Effector memory CD8-positive, alpha-beta T cell (primary cell): ENCODE measurements around the gene SNRNP200.
"Not testable (repeated sequence)": the region's sequence is repeated elsewhere in the genome, so short reads cannot be mapped to it uniquely, and the experiment has no call there.

ENCODE experiments used
- ATAC-seq: fragments of 150-1000 bp; cut with Tn5 transposase; replicated peaks from 2 replicates; pipeline ENCODE4 v1.10.0; 2021; ENCODE audit warnings: mild to moderate bottlenecking, moderate library complexity
- DNase-seq, 3 experiments: peaks; one replicate each; pipeline ENCODE4 v3.0.0; 2021
- H3K27ac Mint-ChIP-seq, 2 donors: one replicate each; pipeline ENCODE4 v1.8.0; 2022; ENCODE audit warnings: mild to moderate bottlenecking in 2 of 2, mixed read lengths in 2 of 2, moderate library complexity in 2 of 2
- H3K27me3 Mint-ChIP-seq, 2 donors: one replicate each; pipeline ENCODE4 v1.8.0; 2022; ENCODE audit warnings: mixed read lengths in 2 of 2
- H3K36me3 Mint-ChIP-seq: one replicate; pipeline ENCODE4 v1.8.0; 2022; ENCODE audit warnings: mild to moderate bottlenecking, moderate library complexity, mixed read lengths; ENCODE audit not compliant: insufficient read depth
- H3K4me1 Mint-ChIP-seq, 2 donors: one replicate each; pipeline ENCODE4 v1.8.0; 2022; ENCODE audit warnings: low read depth in 2 of 2, mixed read lengths in 2 of 2
- H3K4me3 Mint-ChIP-seq, 2 donors: one replicate each; pipeline ENCODE4 v1.8.0; 2022; ENCODE audit warnings: mild to moderate bottlenecking in 2 of 2, mixed read lengths in 2 of 2, moderate library complexity in 2 of 2
- H3K9me3 Mint-ChIP-seq, 2 donors: one replicate each; pipeline ENCODE4 v1.8.0; 2022; ENCODE audit warnings: mixed read lengths in 2 of 2

SNRNP200 gene

DNA sequence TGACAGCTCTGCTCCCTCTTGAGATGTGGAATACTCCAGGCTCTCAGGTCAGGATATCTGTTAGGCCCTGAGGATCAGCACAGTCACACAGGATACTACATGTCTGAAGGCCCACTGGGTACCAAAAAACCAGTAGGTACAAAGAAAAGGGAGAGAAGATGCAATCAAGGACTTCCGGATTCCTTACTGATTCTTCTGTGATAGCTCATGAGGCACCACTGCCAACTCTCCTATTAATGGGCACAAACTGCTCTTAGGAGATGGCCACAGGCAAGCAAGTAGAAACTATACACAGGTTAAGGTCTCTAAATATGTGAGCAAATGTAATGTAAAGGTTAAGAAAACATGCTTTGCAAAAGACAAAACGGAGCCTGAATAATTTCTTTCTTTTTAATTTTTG is 43.0 kb downstream of the SNRNP200 start:
- ATAC-seq: no peak
- Mint-ChIP-seq H3K4me1 (peaks cover 35 to 57% of the 10 kb centered on the region in 2 donors), H3K27ac (no peak overlapping the region), H3K4me3 (no peak overlapping the region), H3K9me3 (no peaks in the 10 kb centered on the region), H3K27me3 (no peaks in the 10 kb centered on the region), H3K36me3 (peaks cover 48% of the 10 kb centered on the region)
- no peak for DNase-seq

DNA sequence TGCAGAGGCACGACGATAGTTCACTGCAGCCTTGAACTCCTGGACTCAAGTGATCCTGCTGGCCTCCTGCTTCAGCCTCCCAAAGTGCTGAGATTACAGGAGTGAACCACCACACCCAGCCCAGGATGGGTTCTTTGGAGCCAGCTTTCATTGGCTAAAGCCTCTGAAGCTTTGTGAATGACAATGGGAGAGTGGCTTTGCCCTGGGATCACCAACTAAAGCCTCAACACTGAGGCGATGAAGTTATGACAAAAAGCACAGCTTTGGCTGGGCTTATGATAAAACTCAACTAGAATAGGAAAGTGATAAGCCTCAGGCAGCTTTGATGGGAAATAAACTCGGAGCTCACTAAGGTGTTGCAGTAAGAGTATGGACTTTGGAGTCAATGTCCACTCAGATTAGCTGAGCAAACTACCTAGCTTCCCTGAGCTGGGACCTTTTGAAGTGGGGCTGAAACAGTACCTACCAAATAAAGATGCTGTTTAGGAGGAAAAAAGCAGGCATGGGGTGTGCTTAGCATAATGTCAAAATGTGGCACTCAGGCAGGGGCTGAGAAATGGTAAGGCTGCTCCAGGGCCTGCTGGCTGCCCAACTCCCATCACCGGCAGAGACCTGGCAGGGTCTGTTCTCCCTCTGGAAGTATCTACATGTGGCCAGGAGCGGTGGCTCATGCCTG is 43.9 kb downstream of the SNRNP200 start:
- H3K9me3 Mint-ChIP-seq: no peaks in the 10 kb centered on the region
- H3K4me3 Mint-ChIP-seq: no peak overlapping the region
- H3K4me1 Mint-ChIP-seq: peaks cover 35 to 56% of the 10 kb centered on the region in 2 donors
- H3K36me3 Mint-ChIP-seq: peaks cover 51% of the 10 kb centered on the region
- ATAC-seq (no peak), DNase-seq (no peak)
- peak overlapping the region in 1 of 2 donors; percentile 87 for H3K27ac Mint-ChIP-seq
- no peaks in the 10 kb centered on the region for H3K27me3 Mint-ChIP-seq

DNA sequence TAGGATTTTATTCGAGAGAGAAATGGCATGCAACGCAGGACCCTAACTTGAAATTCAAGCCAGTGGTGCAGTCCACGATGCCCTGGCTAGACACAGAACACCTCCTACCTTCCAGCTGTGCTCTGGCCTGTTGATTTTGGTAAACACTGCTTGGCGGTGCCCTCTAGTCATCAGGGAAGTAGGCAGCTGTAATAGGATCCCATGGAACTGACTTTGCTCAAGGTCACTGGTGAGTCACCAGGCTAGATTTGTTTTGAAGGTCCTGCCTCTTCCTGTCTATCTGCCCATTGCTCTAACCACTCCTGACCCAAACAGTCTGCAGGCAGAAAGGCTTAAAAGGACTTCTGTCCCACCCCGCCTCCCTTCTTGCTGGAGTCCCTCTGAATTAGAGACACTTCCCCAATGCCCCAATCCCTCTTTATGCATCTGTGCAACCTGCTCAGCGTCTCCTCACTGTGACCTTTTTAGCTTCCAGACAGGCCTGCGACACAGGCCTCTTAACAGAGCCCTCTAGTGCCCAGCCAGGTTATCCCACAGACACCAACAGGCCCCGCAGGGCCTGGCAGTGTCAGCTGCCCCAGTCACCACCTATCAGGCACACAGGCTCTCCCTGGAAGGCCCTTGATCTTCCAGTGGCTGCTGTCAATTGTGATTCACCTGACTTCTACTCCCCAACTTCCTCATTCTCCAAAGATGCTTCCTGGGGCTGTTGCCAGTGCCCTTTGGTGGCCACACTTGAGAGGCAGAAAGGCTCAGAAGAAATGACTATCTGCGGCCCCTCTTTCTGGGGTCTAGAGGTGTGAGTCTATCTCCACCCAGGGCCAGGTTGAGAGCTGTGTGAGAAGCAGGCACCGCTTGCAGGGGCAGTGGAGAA is 44.7 kb downstream of the SNRNP200 start:
- Mint-ChIP-seq H3K27ac (peak overlapping the region; percentile 72 to 87), H3K27me3 (no peaks in the 10 kb centered on the region), H3K36me3 (peaks cover 55% of the 10 kb centered on the region), H3K4me1 (peaks cover 33 to 53% of the 10 kb centered on the region in 2 donors), H3K9me3 (no peaks in the 10 kb centered on the region), H3K4me3 (no peak overlapping the region)
- peak; percentile 14 for ATAC-seq
- no peak for DNase-seq

DNA sequence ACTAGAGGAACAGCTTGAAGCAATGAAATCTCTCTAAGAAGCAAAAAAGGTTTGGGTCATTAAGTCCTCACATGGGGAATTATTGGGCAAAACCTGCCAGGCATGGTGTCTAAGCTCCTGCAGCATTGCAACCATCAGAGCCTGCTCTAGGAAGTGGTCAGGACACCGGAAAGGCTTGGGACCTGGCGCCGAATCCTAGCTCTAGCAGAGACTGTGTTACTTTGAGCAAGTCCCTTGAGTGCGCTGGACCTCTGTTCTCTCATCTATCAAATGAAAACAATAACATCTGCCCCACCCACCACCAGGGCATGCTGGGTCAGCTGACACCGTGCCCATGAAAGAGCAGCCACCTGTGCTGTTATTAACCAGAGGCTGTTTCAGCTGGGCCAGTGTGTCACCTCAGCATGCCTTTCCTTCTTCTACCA is 45.8 kb downstream of the SNRNP200 start:
- no peak for ATAC-seq
- peak overlapping the region in 1 of 2 donors; percentile 87 for H3K27ac Mint-ChIP-seq
- H3K4me1 Mint-ChIP-seq: peaks cover 28 to 51% of the 10 kb centered on the region in 2 donors
- peaks cover 63% of the 10 kb centered on the region for H3K36me3 Mint-ChIP-seq
- no peaks in the 10 kb centered on the region for H3K9me3 Mint-ChIP-seq
- DNase-seq: no peak
- H3K4me3 Mint-ChIP-seq: no peak overlapping the region
- no peaks in the 10 kb centered on the region for H3K27me3 Mint-ChIP-seq

DNA sequence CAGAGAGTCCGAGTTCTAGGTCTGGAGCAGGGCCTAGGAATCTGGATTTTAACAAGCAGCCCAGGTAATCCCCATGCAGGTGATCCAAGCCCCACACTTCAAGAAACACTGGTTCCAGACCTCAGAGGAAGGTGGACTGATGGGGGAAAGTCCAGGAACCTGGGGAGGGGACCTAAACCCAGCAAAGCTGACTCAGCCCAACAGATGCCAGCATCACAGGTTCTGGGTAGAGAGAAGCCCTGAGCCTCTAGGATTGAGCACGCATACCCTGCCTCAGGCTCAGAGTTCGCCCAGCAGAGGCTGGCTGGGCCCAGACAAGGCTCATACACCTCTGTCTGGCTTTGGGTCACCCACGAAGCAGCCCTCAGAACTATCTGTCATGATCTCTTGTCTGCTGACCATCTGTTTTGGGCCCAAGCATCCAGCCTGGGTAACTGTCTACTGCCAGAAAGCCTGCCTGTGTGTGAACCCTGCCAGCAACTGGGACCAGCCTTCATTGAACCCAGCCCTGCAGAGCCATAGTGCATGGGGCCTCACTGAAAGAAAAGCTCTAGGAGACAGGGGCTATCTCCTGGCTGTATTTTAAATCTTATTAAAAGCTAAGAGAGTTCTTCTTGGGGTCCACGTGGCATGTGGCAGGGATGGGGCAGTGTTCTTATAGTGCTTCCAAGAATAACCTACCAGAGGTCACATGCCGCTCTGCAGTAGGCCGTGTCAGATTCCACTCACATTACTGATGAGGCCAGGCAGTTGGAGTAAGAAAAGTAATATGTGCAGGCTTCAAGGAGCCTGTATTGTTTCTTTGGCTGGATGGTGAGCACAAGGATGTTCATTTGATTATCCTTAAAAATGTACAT is 47.0 kb downstream of the SNRNP200 start:
- DNase-seq (no peak), ATAC-seq (no peak)
- Mint-ChIP-seq H3K4me3 (no peak overlapping the region), H3K27ac (peak overlapping the region; percentile 60 to 87), H3K27me3 (no peaks in the 10 kb centered on the region), H3K9me3 (no peaks in the 10 kb centered on the region), H3K4me1 (peaks cover 18 to 40% of the 10 kb centered on the region in 2 donors), H3K36me3 (peaks cover 71% of the 10 kb centered on the region)

- Mint-ChIP-seq H3K36me3 (peaks cover 71% of the 10 kb centered on the region), H3K27ac (peak overlapping the region; percentile 38 to 60), H3K4me1 (peaks cover 18 to 39% of the 10 kb centered on the region in 2 donors)
- not testable (repeated sequence) for H3K4me3 Mint-ChIP-seq, ATAC-seq, DNase-seq, H3K27me3 Mint-ChIP-seq, H3K9me3 Mint-ChIP-seq
Observed at GRCh38 chr2:96257744-96258143, 47.6 kb downstream of the SNRNP200 start.

DNA sequence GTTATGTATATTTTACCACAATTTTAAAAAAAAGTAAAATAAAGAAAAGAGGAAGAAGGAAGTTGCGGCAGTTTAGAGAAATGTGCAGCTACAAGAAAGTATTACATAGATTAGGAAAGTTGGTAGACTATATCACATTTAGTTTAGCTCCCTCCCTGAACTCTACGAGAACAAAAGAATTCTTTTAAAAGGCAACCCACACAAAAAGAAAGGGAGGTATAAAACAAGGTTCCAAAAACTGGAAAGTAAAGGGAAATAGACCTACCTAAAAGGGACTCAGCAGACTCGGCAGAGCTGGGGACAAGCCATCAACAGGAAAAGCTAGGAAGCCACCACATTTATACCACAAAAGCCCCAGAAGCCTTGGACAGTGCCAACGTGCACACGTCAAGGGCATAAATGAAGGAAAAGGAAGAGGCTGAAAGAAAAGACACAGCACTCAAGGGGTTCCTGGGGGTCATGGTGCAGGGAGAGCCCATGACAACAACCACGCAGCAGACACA is 48.7 kb downstream of the SNRNP200 start:
- peak overlapping the region; percentile 70 to 85 for H3K27ac Mint-ChIP-seq
- no peak overlapping the region for H3K4me3 Mint-ChIP-seq
- H3K4me1 Mint-ChIP-seq: peaks cover 18 to 34% of the 10 kb centered on the region in 2 donors
- no peak for ATAC-seq
- no peaks in the 10 kb centered on the region for H3K27me3 Mint-ChIP-seq
- no peak for DNase-seq
- H3K9me3 Mint-ChIP-seq: no peaks in the 10 kb centered on the region
- H3K36me3 Mint-ChIP-seq: peaks cover 72% of the 10 kb centered on the region

DNA sequence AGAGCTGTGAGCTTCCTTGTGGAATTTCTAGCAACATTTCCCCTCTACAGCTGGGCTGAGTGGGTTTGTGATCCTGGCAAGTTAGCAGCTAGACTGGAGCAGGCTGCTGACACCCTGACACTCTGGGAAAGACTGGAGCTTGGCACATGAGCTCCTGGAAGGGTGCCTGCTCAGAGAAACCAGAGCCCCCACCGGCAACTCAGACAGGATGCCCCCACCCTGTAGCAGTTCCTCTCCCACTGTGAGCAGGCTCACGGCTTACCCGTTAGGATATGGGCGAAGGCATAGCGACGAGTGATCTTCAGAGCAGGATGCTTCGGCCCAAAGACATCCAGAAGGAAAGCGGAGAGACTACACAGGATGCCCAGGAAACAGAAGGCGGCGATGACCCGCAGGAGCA is 50.8 kb downstream of the SNRNP200 start:
- Mint-ChIP-seq H3K36me3 (peaks cover 70% of the 10 kb centered on the region), H3K27me3 (no peaks in the 10 kb centered on the region), H3K4me3 (no peak overlapping the region), H3K4me1 (peaks cover 14 to 26% of the 10 kb centered on the region in 2 donors), H3K27ac (peak overlapping the region in 1 of 2 donors; percentile 4), H3K9me3 (no peaks in the 10 kb centered on the region)
- no peak for DNase-seq
- ATAC-seq: no peak

GRCh38 chr2:96253006-96253405 is 52.3 kb downstream of the SNRNP200 start:
- H3K4me3 Mint-ChIP-seq: no peak overlapping the region
- H3K36me3 Mint-ChIP-seq: peaks cover 66% of the 10 kb centered on the region
- H3K27ac Mint-ChIP-seq: peak overlapping the region; percentile 54 to 57
- peaks cover 13 to 19% of the 10 kb centered on the region in 2 donors for H3K4me1 Mint-ChIP-seq
- no peaks in the 10 kb centered on the region for H3K27me3 Mint-ChIP-seq
- no peaks in the 10 kb centered on the region for H3K9me3 Mint-ChIP-seq
- DNase-seq (no peak), ATAC-seq (no peak)

DNA sequence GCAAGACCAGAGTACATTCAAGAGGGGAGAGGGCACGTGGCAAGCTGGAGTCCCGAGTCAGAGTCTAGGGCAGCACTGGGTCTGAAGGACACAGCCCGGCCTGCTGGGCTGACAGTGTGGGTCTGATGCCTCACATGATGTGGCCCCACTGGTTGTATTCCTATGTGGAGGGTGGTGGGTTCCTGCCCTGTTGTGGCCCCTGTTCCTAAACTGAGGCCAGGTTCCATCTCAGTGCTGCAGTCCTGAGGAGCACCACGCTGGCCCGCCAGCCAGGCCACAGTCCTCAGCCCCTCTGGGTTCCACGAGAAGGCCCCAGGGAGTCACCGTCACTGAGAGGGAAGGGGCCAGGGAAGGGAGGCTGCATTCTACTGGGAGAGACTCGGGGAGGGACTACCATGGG is 52.8 kb downstream of the SNRNP200 start:
- Mint-ChIP-seq H3K4me3 (no peak overlapping the region), H3K4me1 (peaks cover 13 to 15% of the 10 kb centered on the region in 2 donors), H3K9me3 (no peaks in the 10 kb centered on the region), H3K27ac (peak overlapping the region; percentile 35 to 57), H3K36me3 (peaks cover 63% of the 10 kb centered on the region), H3K27me3 (no peaks in the 10 kb centered on the region)
- DNase-seq: no peak
- ATAC-seq: no peak

DNA sequence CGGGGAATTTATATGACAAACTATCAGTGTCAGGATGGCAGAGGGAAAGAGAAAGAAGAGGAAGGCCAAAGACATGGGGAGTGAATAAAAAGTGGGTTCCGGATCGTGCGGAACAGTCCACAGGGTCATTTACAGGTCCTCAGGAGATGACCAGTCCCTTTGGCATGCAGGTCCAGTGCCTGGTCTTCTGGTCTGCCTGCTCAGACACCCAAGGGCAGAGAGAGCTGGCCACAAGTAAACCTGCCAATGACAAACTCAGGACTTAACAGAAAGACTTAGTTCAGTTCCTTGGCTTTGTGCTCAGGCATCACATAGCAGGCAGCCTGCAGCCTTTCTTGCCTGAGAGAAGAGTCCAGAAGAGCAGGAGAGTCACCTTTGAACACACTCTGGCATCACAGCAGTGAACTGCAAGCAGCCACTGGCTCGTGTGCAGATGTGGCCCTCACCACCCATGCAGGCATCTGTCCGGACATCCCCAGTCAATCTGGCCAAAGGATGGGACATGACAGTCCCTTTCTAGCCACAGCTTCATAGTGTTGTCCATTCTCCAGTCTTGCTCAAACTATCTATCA is 53.5 kb downstream of the SNRNP200 start:
- Mint-ChIP-seq H3K27me3 (no peaks in the 10 kb centered on the region), H3K4me3 (no peak overlapping the region), H3K4me1 (peaks cover 14 to 17% of the 10 kb centered on the region in 2 donors), H3K27ac (peak overlapping the region; percentile 52 to 57), H3K9me3 (no peaks in the 10 kb centered on the region), H3K36me3 (peaks cover 59% of the 10 kb centered on the region)
- ATAC-seq (no peak), DNase-seq (no peak)

DNA sequence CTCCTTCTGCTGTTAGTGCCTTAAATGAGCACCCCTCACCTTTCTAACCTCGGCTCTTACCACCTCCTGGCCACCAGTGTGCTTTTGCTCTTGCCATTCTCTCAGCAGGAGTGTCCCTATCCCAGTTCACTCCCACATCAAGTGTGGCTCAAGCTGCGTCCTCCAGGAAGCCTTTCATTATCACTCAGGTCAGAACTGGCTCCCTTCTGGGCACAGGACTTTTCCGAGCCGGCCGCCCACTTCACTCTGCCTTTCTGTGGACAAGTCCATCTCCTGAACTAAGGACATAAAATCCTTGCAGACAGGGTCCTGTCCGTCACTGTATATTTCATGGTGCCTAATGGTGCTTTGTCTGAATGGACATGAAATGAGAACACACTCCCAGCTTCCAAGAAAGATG is 55.2 kb downstream of the SNRNP200 start:
- ATAC-seq (no peak), DNase-seq (no peak)
- peak overlapping the region; percentile 24 to 75 for H3K27ac Mint-ChIP-seq
- no peaks in the 10 kb centered on the region for H3K27me3 Mint-ChIP-seq
- no peak overlapping the region for H3K4me3 Mint-ChIP-seq
- no peaks in the 10 kb centered on the region for H3K9me3 Mint-ChIP-seq
- peaks cover 12 to 20% of the 10 kb centered on the region in 2 donors for H3K4me1 Mint-ChIP-seq
- H3K36me3 Mint-ChIP-seq: peaks cover 43% of the 10 kb centered on the region

DNA sequence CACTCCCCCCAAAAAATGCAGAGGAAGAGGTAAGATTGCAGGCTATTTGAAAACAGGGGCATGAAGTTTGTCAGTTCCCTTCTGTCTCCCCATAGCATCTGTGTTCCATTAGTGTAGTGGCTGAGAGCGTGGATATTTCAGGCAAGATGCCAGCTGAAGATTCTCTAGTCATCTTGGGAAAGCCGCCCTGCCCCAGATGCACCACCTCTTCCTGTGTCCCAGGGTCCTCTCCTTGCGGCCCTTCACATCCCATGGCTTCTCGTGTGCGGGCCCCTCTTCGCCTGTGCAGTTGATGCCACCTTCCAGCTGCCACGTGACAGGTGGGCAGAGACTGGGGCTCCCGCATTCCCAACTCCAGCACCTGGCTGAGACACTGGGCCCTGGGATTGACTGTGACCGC is 55.7 kb downstream of the SNRNP200 start:
- Mint-ChIP-seq H3K36me3 (peaks cover 38% of the 10 kb centered on the region), H3K9me3 (no peaks in the 10 kb centered on the region), H3K4me3 (no peak overlapping the region), H3K27ac (peak overlapping the region; percentile 24 to 75), H3K4me1 (peaks cover 11 to 20% of the 10 kb centered on the region in 2 donors), H3K27me3 (no peaks in the 10 kb centered on the region)
- no peak for DNase-seq
- no peak for ATAC-seq
